ENCODE measurements around the gene RDX. TPM values are rescaled to one million over a fixed set of nuclear protein-coding genes. Genes with fewer than 3 reads are reported as not detected.
"Not testable (repeated sequence)": the region's sequence is repeated elsewhere in the genome, so short reads cannot be mapped to it uniquely, and the experiment has no call there.

The RDX gene
- polyA plus RNA-seq, 4 donors = 120 to 177 (median 152) TPM

DNA sequence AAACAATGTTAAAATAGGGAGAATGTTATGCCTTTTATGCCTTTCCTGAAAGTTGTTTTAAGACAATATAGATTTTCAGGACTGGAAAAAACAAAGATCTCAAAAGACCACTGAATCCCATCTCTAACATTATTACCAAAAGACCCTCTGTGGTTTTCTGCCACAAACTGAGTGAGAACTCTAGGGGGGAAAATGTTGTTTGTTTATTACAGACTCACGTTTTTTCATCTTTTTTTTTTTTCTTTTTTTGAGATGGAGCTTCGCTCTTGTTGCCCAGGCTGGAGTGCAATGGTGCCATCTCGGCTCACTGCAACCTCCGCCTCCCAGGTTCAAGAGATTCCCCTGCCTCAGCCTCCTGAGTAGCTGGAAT lies 9.6 kb upstream of the RDX start:
- not testable (repeated sequence) for DNase-seq (ENCODE audit: low read depth in 4 of 4, low spot score in 3 of 4)

DNA sequence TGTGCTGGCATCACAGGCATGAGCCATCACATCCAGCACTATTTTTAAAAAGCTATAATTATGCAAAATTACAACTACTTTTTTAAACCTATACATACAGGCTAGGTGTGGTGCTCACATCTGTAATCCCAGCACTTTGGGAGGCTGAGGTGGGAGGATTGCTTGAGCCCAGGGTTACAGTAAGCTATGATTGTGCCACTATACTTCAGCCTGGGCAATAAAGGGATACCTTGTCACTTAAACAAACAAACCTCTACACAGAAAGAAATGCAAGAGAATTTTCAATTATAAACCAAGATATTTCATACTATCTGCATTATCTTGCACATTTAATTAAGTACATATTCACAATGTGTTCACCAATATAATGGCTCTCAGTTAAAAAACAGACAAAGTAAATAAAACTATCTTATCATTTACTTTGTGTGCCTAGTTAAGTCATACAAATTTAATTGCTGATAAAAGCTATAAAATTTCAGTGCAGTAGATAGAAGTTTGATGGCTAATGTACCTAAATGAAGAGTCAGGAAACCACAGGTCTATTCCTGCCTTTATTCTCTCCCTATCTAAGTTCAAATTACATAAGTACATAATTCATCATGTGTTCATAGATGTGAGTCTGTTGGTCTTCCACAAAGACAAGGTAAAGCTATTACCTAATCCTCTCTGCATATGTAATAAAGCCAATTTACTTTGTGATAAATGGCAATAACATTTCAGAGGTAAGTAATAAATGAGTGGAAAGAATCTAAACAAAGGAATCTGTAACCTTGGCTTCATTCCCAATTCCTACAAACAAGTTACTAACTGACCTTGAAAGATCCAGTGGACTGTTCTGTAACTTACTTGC lies 9.0 kb upstream of the RDX start:
- DNase-seq (ENCODE audit: low read depth in 4 of 4, low spot score in 3 of 4) = no peak

DNA sequence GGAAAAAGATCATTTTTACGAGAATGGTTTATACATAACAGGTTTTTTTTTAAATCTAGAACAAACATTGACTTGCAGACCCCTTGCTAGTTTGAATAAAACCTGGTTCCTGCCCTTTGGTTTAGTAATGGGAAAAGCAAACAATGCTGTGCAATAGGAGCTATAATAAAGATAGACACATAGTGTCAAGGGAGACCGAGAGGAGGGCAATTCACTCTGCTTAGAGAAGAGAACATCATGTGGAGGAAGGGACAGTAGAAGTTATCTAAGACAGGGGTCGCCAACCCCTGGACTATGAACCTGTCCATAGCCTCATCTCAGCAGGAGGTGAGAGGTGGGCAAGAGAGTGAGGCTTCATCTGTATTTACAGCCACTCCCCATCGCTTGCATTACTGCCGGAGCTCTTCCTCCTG lies 7.0 kb upstream of the RDX start:
- DNase-seq (ENCODE audit: low read depth in 4 of 4, low spot score in 3 of 4) = no peak

DNA sequence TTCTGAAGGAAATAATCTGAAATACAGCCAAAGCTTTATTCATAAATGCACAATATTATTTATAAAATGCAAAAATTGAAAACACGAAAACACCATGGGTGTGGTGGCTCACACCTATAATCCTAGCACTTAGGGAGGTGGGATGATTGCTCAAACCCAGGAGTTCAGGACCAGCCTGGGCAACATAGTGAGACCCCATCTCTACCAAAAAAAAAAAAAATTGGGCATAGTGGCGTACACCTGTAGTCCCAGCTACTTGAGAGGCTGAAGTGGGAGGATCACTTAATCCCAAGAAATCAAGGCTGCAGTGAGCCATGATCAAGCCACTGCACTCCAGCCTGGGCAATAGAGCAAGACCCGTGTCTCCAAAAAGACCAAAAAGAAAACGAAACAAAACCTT lies 5.2 kb upstream of the RDX start:
- DNase-seq (ENCODE audit: low read depth in 4 of 4, low spot score in 3 of 4) = no peak

DNA sequence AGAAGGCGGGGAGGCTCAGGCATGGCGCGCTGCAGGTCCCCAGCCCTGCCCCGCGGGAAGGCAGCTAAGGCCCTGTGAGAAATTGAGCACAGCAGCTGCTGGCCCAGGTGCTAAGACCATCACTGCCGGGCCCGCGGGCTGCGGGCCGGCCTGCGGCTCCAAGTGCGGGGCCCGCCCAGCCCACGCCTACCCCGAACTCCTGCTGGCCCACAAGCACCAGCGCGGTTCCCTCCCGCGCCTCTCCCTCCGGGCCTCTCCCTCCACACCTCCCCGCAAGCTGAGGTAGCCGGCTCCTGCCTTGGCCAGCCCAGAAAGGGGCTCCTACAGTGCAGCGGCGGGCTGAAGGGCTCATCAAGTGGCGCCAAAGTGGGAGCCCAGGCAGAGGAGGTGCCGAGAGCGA lies 4.6 kb upstream of the RDX start:
- no peak for DNase-seq (ENCODE audit: low read depth in 4 of 4, low spot score in 3 of 4)

DNA sequence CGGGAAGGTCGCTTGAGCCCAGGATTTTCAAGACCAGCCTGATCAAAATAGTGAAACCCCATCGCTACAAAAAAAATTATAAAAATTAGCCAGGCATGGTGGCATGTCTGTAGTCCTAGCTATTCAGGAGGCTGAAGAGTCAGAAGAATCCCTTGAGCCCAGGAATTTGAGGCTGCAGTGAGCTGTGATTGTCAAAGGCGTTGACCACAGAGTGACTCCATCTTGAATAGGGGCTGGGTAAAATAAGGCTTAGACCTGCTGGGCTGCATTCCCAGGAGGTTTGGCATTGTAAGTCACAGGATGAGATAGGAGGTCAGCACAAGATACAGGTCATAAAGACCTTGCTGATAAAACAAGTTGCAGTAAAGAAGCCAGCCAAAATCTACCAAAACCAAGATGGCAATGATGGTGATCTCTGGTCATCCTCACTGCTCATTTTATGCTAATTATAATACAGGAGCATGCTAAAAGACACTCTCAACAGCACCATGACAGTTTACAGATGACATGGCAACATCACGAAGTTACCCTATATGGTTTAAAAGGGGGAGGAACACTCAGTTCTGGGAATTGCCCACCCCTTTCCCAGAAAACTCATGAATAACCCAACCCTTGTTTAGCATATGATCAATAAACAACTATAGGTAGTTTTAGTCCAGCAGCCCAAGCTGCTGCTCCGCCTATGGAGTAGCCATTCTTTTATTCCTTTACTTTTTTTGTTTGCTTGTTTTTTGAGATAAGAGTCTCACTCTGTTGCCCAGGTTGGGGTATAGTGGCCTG lies 2.8 kb upstream of the RDX start:
- DNase-seq (ENCODE audit: low read depth in 4 of 4, low spot score in 3 of 4) = no peak

DNA sequence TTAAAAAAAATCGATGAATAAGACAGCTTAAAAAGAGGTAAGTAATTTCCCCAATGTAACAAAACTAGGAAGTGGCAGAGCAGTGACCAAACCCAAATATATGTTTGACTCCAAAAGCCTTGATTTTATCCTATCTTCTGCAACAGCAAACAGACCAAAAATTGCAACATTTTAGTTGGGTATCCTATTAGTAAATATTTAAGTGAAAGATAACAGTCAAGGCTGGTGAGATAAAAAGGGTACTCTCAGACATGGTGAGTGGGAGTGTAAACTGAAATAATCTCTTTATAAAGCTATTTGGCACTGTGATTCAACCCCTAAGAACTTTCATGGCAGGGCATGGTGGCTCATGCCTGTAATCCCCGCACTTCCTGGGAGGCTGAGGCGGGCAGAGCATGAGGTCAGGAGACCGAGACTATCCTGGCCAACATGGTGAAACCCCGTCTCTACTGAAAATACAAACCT lies 1.9 kb upstream of the RDX start:
- DNase-seq (ENCODE audit: low read depth in 4 of 4, low spot score in 3 of 4) = no peak

DNA sequence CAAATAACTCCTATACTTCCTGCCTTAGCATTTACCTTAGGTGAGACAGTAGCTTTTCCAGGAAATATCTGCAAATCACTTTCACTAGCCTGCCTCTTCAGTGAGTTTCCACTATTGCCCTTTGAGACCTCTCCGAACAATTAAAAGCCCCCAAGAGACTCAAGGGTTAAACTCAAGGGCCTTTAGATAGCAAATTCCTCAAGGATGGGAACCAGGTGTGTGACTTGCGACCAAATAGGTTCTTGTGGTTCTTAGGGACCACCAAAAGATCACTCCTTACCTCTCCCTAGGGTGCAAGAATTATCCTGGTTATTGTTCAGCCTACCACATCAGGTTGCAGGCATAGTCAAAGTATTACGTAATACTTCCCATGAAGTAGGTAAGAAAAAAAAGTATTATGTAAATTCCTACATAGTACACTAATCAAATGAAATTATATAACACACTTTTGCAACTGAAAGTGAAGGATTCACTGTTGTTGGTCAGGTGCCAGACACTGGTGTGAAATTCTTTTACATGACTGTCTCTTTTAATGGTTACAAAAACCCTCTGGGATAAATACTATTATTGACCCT lies 1.4 kb upstream of the RDX start:
- no peak for DNase-seq (ENCODE audit: low read depth in 4 of 4, low spot score in 3 of 4)

DNA sequence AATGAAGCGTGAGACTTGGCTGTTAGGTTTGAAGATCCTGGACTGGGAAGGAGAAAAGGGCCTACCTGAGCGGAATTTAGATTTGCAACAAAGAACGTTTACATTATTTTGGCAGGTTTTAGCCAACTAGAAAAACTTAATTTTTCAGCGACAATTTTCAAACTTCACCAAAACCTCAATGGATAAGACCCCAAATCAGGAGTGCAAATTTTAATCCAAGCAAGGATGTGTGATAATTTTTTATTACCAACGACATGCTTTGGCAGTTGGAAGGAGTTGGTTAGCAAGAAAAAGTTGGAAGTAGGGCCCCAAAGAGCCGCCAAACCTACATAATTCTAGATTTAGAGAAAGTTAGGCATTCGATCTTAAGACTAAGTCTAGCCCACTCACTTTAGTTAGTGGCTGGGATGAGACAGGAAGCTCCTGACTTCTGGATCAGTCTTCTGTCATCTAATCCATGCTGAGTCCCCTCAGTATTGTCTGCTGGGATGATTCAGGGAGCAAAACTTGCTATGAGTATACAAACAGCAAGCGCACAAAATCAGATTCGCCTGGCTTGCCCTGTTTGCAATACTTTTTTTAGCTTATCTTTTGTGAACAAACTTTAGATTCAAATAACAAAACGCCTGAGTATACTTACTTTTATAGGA lies 787 bp upstream of the RDX start:
- DNase-seq (ENCODE audit: low read depth in 4 of 4, low spot score in 3 of 4) = no peak

DNA sequence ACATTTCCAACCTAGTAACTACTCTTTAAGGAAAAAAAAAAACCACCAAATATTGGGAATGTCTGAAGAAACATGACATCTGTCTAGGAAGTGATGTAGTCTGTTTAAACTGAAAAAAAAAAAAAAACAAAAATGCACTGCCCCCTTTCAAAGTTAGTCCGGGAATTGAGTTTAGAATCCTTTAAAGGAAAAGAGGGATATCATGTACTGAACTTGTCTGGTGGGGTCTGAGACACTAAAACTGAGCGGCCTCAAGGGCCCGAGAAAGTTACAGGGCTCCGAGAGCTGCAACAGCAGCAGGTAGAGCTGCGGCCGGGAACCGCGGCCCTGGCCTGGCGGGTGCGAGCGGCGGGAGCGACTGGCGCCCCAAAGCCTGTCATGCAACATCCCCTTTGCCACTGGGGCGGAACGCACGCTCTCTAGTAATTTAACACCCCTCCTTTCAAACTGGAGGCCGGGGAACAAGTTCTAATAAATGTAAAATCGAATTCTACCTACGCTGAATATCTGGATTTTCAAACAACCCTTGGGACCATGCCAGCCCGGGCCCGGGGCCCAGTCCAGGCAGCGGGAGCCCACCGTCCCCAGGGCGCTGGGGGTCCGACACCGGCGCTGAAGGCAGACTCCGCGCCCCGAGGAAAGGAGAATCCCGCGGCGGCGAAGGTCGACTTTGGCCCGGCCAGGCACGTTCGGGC lies 736 bp downstream of the RDX start:
- peak; percentile 38 to 57 (median 41) for DNase-seq (ENCODE audit: low read depth in 4 of 4, low spot score in 3 of 4)

DNA sequence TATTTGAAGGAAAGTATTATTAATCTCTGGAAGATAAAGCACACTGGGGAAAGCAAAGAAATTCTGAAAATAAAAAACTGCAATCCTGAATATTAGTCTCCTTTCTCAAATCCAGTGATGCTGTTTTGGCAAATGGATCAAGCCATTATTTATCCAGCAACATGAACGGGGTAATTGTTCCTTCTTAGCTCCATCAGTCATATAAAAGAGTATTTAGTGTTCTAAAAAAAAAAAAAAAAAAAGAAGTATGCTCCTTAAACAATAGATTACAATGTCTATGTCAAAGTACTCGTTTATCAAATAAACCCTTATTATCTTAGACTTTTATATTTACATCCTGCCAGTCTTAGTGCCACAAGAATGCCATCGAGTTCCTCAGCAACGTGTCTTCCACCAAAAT lies 1.3 kb downstream of the RDX start:
- no peak for DNase-seq (ENCODE audit: low read depth in 4 of 4, low spot score in 3 of 4)

DNA sequence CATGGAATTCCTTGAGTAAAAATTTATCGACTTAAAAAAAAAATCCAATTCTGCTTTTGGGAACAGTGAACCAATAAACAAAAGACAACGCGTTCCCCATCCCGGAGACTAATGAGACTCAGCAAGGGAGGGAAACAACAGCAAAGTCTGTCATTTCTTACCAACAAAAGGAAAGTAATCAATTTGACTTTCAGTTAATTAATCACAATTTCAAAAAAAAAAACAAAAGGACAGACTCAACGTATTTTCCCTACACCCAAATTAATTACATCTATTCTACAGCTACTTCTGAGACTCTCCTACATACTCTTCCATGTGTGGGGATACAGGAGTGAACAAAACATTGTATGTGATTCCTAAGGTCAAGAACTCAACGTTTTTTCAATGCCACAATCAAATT lies 1.9 kb downstream of the RDX start:
- DNase-seq (ENCODE audit: low read depth in 4 of 4, low spot score in 3 of 4) = no peak

DNA sequence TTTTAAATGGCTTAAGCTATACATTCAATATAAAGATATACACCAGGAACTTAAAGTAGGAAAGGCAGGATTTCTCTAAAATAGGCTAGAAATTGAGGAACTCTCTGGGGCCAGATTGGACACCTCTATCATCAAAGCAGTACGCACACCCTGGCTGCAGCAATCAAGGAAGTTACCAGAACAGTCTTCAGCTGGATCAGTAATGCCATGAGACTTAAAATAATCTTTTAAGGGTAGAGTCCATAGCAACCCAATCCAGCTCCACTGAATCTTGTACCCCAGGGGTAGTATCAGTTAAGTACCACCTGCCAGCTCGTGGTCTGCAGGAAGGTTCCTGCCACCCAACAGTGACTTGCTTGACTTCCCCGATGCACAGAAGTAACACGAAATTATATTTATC lies 3.0 kb downstream of the RDX start:
- no peak for DNase-seq (ENCODE audit: low read depth in 4 of 4, low spot score in 3 of 4)

DNA sequence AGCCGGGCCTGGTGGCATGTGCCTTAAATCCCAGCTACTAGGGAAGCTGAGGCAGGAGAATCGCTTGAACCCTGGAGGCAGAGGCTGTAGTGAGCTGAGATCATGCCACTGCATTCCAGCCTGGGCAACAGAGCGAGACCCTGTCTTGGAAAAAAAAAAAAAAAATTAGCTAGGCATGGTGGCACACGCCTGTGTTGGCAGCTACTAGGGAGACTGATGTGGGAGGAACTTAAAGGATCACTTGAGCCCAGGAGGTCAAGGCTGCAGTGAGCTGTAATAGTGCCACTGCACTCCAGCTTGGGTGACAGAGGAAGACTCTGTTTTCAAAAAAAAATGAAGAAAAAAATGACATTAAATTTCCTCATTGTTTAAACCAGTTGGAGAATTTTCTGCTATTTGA lies 4.3 kb downstream of the RDX start:
- not testable (repeated sequence) for DNase-seq (ENCODE audit: low read depth in 4 of 4, low spot score in 3 of 4)

DNA sequence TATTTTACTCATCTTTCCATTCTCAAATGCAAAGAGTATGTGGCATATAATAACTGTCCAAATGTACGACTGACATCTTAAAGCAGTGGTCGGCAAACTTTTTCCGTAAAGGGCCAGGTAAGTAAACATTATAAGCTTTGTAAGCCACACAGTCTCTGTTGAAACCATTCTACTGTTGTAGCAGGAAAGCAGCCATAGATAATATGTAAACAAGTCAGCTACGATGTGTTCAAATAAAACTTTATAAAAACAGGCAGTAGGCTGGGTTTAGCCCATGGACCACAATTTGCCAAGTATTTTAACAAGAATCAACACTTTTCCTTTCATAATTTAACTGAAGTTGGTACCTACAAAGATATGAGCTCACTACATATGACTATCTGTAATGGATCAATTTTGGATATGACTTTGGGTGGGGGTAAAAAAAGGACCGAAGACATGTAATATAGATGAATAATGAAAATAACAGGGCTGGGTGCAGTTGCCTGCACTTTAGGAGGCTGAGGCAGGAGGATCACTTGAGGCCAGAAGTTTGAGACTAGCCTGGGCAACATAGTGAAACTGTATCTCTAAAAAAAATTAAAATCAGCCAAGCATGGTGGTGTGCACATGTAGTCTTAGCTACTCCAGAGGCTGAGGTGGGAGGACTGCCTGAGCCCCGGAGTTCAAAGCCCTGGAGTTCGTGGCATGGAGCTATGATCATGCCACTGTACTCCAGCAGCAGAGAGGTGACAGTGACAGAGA lies 5.7 kb downstream of the RDX start:
- no peak for DNase-seq (ENCODE audit: low read depth in 4 of 4, low spot score in 3 of 4)

DNA sequence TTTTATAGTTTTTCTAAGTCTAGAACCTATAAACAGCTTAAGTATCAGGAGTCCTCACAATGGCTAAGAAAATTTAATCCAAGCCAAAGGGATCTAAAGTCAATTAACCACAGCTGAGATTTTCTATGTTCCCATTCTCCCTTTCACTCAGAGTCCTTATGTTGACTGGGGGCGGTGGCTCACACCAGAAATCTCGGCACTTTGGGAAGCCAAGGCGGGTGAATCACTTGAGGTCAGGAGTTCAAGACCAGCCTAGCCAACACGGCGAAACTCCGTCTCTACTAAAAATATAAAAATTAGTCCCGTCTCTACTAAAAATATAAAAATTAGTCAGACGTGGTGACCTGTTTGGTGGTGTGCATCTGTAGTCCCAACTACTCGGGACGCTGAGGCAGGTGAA lies 6.9 kb downstream of the RDX start:
- no peak for DNase-seq (ENCODE audit: low read depth in 4 of 4, low spot score in 3 of 4)

DNA sequence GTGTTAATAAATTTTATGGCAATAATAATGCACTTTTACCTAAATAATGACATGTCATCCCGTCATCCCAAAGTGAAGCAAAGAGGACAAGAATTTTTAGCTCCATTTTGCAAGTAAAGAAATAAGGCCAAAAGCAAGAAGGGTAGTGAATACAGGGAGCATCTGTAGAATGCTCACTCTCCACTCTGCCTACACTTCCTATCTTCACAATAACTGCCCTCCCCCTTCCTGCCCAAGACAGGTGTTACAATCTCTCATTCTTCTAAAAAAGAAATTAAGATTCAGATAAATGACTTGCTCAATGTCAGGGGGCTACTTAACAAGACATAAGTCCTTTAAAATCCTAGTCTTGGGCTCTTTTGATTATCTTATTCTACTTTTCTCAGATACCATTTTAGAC lies 8.9 kb downstream of the RDX start:
- DNase-seq (ENCODE audit: low read depth in 4 of 4, low spot score in 3 of 4) = no peak

DNA sequence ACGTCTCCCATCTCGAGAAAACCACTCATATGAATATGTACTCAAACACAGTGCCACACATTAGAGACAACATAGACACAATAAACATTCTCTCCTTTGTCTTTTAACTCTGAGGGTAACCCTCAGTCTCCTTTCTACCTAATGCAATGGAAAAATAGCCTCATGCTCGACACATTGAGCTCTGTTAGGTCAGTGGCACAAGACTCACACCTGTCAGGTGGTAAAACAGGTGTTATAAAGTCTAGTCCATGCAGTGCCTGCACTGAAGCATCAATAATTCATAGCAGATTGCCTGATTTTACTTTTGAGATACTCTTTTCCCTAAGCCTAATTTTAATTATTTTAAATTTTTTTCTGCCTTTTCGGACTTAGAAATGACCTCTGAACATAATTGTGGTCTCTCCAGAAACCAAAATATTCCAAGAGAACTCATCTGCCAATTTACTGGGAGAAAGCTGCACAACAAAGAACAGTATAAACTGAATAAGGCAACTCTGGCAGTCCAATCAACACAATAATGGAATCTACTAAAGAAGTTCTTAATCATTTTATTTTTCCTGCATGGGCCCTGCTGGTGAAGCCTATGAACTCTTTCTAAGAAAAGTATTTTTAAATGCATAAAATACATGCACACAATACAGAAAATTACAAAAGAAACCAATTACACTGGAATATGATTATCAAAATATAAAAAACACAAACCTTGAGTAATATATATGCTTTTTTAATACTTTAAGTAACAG lies 9.9 kb downstream of the RDX start:
- DNase-seq (ENCODE audit: low read depth in 4 of 4, low spot score in 3 of 4) = no peak

DNA sequence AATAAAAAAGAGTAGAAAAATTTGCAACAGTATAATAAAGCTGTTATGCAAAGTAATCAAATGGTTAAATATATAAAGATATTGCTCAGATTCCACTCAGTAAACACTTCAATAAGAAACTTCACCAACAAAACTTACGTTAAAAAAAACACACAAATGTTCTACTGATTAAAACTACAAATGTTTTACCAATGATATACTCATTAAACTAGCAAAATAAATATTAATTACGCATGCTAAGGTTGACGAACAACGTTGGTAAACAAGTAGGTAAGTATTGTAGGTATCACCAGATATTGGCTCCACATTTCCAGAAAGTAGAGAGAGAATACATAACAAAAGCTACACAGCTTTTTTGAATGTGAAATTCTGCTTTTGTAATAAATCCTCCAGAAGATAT lies 12.6 kb downstream of the RDX start:
- no peak for DNase-seq (ENCODE audit: low read depth in 4 of 4, low spot score in 3 of 4)

Measured in right renal pelvis (tissue), 4 donors.